SK-N-SH treated with all-trans-retinoic acid at 6 μM for 48 hours (cell line): ENCODE results near the gene KIF4A.

Experiments
- CREB5 ChIP-seq: fragments of 250-450 bp; sonication (Bioruptor Pico); IDR thresholded peaks from 2 replicates; pipeline ENCODE4 v1.5.1; 2020; ENCODE audit warnings: low read depth, mild to moderate bottlenecking, moderate library complexity
- POU6F1 ChIP-seq: fragments of 250-450 bp; sonication (Bioruptor Pico); IDR thresholded peaks from 2 replicates; pipeline ENCODE4 v1.8.0; 2021; ENCODE audit warnings: low read depth, mild to moderate bottlenecking, moderate library complexity, borderline replicate concordance

GRCh38 chrX:70432936-70433847, 143.3 kb downstream of the KIF4A start:
- TF ChIP-seq POU6F1 (no peak), CREB5 (CRISPR knock-in tag) (no peak)
